HepG2 (cell line): ENCODE measurements around the gene SEC16A. TPM values are rescaled to one million over a fixed set of nuclear protein-coding genes. Genes with fewer than 3 reads are reported as not detected.

Experiments used
- ATAC-seq: fragments of 200-7000 bp; cut with Tn5 transposase; 3 replicates; pipeline ENCODE4 v1.9.1; 2020; ENCODE audit warnings: mild to moderate bottlenecking, moderate library complexity
- BruUV-seq: library from RNA; stranded (reverse); fragments of 400-500 nt; replicated peaks from 2 replicates; lab custom pipeline; 2021; lab: Mats Ljungman, UMichigan
- CTCF ChIA-PET: fragments of 300-600 bp; formaldehyde crosslinking; extraction: SDS; loops from one replicate; lab custom pipeline; 2021; ENCODE audit warnings: low total read pairs, inconsistent platforms, low intra/inter-chr PET ratio; lab: Yijun Ruan, JAX
- POLR2A ChIA-PET: fragments of 350-600 bp; sonication (Branson Sonifier 250); formaldehyde crosslinking; loops from one replicate; lab custom pipeline; 2020; ENCODE audit warnings: antibody characterized with exemption, inconsistent platforms; lab: Yijun Ruan, JAX
- DNase-seq: peaks from one replicate; pipeline ENCODE4 v3.0.0-alpha.2; 2015; ENCODE audit warnings: low spot score
- FAIRE-seq: peaks from 3 replicates; lab custom pipeline; 2011; peaks lifted over from hg19 to GRCh38; lab: Jason Lieb, UNC
- H2AFZ ChIP-seq: one replicate; pipeline ENCODE4 v1.6.1; 2011; ENCODE audit warnings: low read length, inconsistent platforms
- H3K27ac ChIP-seq: fragments of 300-600 bp; 3 replicates; pipeline ENCODE4 v1.8.0; 2011; ENCODE audit warnings: mixed run types, mild to moderate bottlenecking, mixed read lengths, low read length, inconsistent platforms; ENCODE audit not compliant: insufficient read depth; ENCODE audit errors: extremely low read length
- H3K27me3 ChIP-seq, 2 experiments: fragments of 200-600 bp in 1 of 2; 2 replicates in 1 of 2; 3 replicates in 1 of 2; pipeline versions ENCODE4 v1.6.0 to v1.8.0; 2011; ENCODE audit warnings: low read length in 2 of 2, mild to moderate bottlenecking in 2 of 2, moderate library complexity in 2 of 2, inconsistent platforms in 1 of 2; ENCODE audit not compliant: insufficient read depth in 2 of 2, control insufficient read depth in 1 of 2
- H3K36me3 ChIP-seq, 2 experiments: fragments of 200-600 bp in 1 of 2; replicated peaks in 1 of 2; 2 replicates in 1 of 2; 3 replicates in 1 of 2; pipeline versions ENCODE4 v1.5.1 to v1.8.0; 2011; ENCODE audit warnings: low read length in 2 of 2, inconsistent platforms in 1 of 2; ENCODE audit not compliant: insufficient read depth in 2 of 2, control insufficient read depth in 1 of 2
- H3K4me1 ChIP-seq: 2 replicates; pipeline ENCODE4 v1.5.1; 2012; ENCODE audit warnings: low read length, inconsistent platforms; ENCODE audit not compliant: insufficient read depth
- H3K4me2 ChIP-seq: 2 replicates; pipeline ENCODE4 v1.6.0; 2011; ENCODE audit warnings: low read depth, low read length, inconsistent platforms
- H3K4me3 ChIP-seq, 3 experiments: fragments of 200-600 bp in 1 of 3; sonication (generic), shearing (Covaris generic) in 1 of 3; replicated peaks in 1 of 3; 2 replicates each; pipeline ENCODE4 v1.5.1; 2011 to 2016; ENCODE audit warnings: low read length in 3 of 3, inconsistent platforms in 2 of 3, low read depth in 2 of 3, mild to moderate bottlenecking in 2 of 3, control low read depth in 1 of 3, mixed read lengths in 1 of 3; ENCODE audit not compliant: insufficient read depth in 1 of 3
- H3K79me2 ChIP-seq: one replicate; pipeline ENCODE4 v1.6.1; 2011; ENCODE audit warnings: low read length, inconsistent platforms; ENCODE audit not compliant: insufficient read depth
- H3K9ac ChIP-seq: 2 replicates; pipeline ENCODE4 v1.6.0; 2011; ENCODE audit warnings: mild to moderate bottlenecking, low read depth, low read length, inconsistent platforms; ENCODE audit not compliant: insufficient read depth
- H3K9me3 ChIP-seq: 2 replicates; pipeline ENCODE4 v1.5.1; 2012; ENCODE audit warnings: mild to moderate bottlenecking, low read length
- H4K20me1 ChIP-seq: 2 replicates; pipeline ENCODE4 v1.6.0; 2011; ENCODE audit warnings: inconsistent platforms, mild to moderate bottlenecking, low read length, moderate library complexity; ENCODE audit not compliant: insufficient read depth
- AHDC1 ChIP-seq: sonication (generic); formaldehyde crosslinking; IDR thresholded peaks from 2 replicates; pipeline ENCODE4 v1.5.1; 2020; ENCODE audit warnings: mild to moderate bottlenecking, missing genetic modification reagents, borderline replicate concordance
- RBFOX2 ChIP-seq: fragments of 200-400 bp; formaldehyde crosslinking; IDR thresholded peaks from 2 replicates; pipeline ENCODE4 v1.6.1; 2017; ENCODE audit warnings: low read depth, mild to moderate bottlenecking, low read length
- ZBTB38 ChIP-seq: sonication (generic); formaldehyde crosslinking; IDR thresholded peaks from 2 replicates; pipeline ENCODE4 v1.5.1; 2020; ENCODE audit warnings: mild to moderate bottlenecking, missing genetic modification reagents
- WGBS: methylation state at CpG from one replicate; pipeline ENCODE4 v1.1.6; 2017; ENCODE audit warnings: low lambda C conversion rate; 5-methylcytosine and 5-hydroxymethylcytosine counted together
- in situ Hi-C: cut with HindIII; loops from 2 replicates; pipeline ENCODE4 v1.10.0; 2017; ENCODE audit warnings: low pct_unique_long_range_greater_than_20kb; ENCODE audit not compliant: extremely low pct_ligation_motif_present
- intact Hi-C: fragments of 100-400 bp; cut with micrococcal nuclease; formaldehyde crosslinking; loops from one replicate; pipeline ENCODE4 v1.10.0; 2022; ENCODE audit not compliant: unreplicated experiment
- polyA plus RNA-seq, 8 experiments: library from polyadenylated mRNA; depleted of rRNA in 3 of 8; stranded (reverse) in 7 of 8; unstranded in 1 of 8; fragments of >200 nt; fragmentation: Illumina TruSeq in 4 of 8; extraction: Trizol in 4 of 8; gene quantifications; 2 replicates each; pipeline versions ENCODE4 v1.2.1 to v1.2.3, GENCODE V29; 2011 to 2016; ENCODE audit warnings: low read depth in 4 of 8, missing spikeins in 1 of 8, mixed read lengths in 1 of 8; ENCODE audit not compliant: insufficient read depth in 1 of 8
- total RNA-seq, 5 experiments: library from RNA; depleted of rRNA; stranded (reverse); fragments of >200 nt; fragmentation: Illumina TruSeq; extraction: Trizol; gene quantifications; 2 replicates each; pipeline ENCODE4 v1.2.3, GENCODE V29; 2016; ENCODE audit warnings: low read depth in 1 of 5

Gene SEC16A
- total and polyA plus RNA-seq, 2 of the 13 experiments (the other 11 are each of a cell fraction or from before 2014, with no cell fraction given) = 15.9 to 18.9 TPM

GRCh38 chr9:136436055-136436634 lies 46.7 kb downstream of the SEC16A start:
- 0 out of 2 replicates have a peak, but pooled peaks have one; percentile 17 for TF ChIP-seq RBFOX2
- TF ChIP-seq ZBTB38 (CRISPR knock-in tag) = 0 out of 2 replicates have a peak, but pooled peaks have one; percentile 1
- TF ChIP-seq AHDC1 = no peak
- H3K4me1 ChIP-seq = peaks cover 27% of the 10 kb centered on the region
- FAIRE-seq = no peak
- BruUV-seq = no TSS peak
- no peaks in the 10 kb centered on the region; a peak in 1 of 5 replicates for H3K27me3 ChIP-seq
- in situ Hi-C loops = no loop called here
- POLR2A ChIA-PET = no interaction called here
- 88% methylated on average over 21 of the region's 25 CpGs for WGBS
- no peaks in the 10 kb centered on the region for H3K9me3 ChIP-seq
- no peak for DNase-seq
- no peak overlapping the region for H2AFZ ChIP-seq
- no peak overlapping the region for H3K9ac ChIP-seq
- H3K36me3 ChIP-seq = peaks cover 2 to 11% of the 10 kb centered on the region in 2 experiments; a peak in 3 of 5 replicates
- peaks cover 7% of the 10 kb centered on the region; the same call in 1 of the 2 replicates for H4K20me1 ChIP-seq
- H3K27ac ChIP-seq = no peak overlapping the region
- no peak for ATAC-seq
- CTCF ChIA-PET = no interaction called here
- H3K79me2 ChIP-seq = peaks cover 26% of the 10 kb centered on the region
- 0 out of 2 replicates have a peak overlapping the region, but pooled peaks have one; percentile 84 for H3K4me2 ChIP-seq
- no peak overlapping the region for H3K4me3 ChIP-seq
- intact Hi-C loops = no loop called here
